ENCODE data around the gene EFCAB5. TPM values are rescaled to one million over a fixed set of nuclear protein-coding genes. Genes with fewer than 3 reads are reported as not detected.

Gene EFCAB5
- total RNA-seq, 1 donor from 2014 or later, result 1.1 TPM

DNA sequence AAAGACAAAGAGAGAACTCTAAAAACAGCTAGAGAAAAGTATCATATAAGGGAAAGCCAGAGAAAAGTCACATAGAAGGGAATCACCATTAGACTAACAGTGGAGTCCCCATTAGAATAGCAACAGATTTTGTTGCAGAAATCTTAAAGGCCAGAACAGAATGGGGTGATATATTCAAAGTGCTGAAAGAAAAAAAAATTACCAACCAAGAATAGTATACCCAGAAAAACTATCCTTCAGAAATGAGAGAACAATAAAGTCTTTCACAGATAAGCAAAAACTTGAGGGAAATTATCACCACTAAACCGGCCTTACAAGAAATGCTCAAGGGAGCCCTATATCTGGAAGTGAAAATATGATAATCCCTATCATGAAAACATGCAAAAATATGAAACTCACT is 123.3 kb downstream of the EFCAB5 start:
- intact Hi-C loops (cut with DNase I), result no loop called here
- H3K4me3 ChIP-seq, result no peak overlapping the region
- H3K27ac ChIP-seq, result no peak overlapping the region
- H3K9me3 ChIP-seq, result peaks cover 11 to 21% of the 10 kb centered on the region in 2 donors
- TF ChIP-seq, protein P1, sequence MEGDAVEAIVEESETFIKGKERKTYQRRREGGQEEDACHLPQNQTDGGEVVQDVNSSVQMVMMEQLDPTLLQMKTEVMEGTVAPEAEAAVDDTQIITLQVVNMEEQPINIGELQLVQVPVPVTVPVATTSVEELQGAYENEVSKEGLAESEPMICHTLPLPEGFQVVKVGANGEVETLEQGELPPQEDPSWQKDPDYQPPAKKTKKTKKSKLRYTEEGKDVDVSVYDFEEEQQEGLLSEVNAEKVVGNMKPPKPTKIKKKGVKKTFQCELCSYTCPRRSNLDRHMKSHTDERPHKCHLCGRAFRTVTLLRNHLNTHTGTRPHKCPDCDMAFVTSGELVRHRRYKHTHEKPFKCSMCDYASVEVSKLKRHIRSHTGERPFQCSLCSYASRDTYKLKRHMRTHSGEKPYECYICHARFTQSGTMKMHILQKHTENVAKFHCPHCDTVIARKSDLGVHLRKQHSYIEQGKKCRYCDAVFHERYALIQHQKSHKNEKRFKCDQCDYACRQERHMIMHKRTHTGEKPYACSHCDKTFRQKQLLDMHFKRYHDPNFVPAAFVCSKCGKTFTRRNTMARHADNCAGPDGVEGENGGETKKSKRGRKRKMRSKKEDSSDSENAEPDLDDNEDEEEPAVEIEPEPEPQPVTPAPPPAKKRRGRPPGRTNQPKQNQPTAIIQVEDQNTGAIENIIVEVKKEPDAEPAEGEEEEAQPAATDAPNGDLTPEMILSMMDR (IDR thresholded peaks at IDR 0.05), result no peak
- H3K36me3 ChIP-seq, result no peaks in the 10 kb centered on the region
- H3K4me1 ChIP-seq, result no peaks in the 10 kb centered on the region
- no peaks in the 10 kb centered on the region for H3K27me3 ChIP-seq
- DNase-seq (ENCODE audit: low spot score in 2 of 2), result no peak

DNA sequence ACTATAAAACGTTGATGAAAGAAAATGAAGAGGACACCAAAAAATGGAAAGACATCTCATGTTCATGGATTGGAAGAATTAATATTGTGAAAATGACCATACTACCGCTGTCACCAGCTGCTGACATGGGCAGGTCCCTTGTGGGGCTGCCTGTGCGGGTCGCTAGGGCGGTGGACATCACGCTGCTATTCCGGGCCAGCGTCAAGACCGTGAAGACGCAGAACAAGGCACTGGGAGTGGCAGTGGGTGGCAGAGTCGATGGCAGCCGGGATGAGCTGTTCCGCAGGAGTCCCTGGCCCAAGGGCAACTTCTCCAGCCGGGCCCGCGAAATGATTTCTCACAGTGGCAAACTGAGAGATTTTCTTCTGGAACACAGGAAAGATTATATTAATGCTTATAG is 127.0 kb downstream of the EFCAB5 start:
- Histone ChIP-seq H3K36me3 (no peaks in the 10 kb centered on the region), H3K4me1 (no peaks in the 10 kb centered on the region), H3K9me3 (peaks cover 11 to 21% of the 10 kb centered on the region in 2 donors), H3K4me3 (no peak overlapping the region), H3K27me3 (no peaks in the 10 kb centered on the region), H3K27ac (no peak overlapping the region)
- DNase-seq (ENCODE audit: low spot score in 2 of 2), result no peak
- intact Hi-C loops (cut with DNase I), result no loop called here
- TF ChIP-seq, protein P1 (IDR thresholded peaks at IDR 0.05), result no peak

DNA sequence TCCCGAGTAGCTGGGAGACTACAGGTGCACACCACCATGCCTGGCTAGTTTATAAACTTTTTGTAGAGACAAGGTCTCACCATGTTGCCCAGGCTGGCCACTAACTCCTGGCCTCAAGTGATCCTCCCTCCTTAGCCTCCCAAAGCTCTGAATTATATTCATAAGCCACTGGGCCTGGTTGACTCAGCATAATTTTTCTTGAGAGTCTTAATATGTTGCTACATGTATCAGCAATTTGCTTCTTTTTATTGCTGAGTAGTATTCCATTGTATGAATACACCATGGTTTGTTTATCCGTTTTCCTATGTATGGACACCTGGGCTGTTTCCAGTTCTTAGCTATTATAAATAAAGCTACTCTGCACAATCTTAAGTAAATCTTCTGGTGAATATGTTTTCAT is 132.8 kb downstream of the EFCAB5 start:
- Histone ChIP-seq H3K27ac (no peak overlapping the region), H3K36me3 (no peaks in the 10 kb centered on the region), H3K4me1 (no peaks in the 10 kb centered on the region), H3K27me3 (no peaks in the 10 kb centered on the region), H3K9me3 (no peaks in the 10 kb centered on the region), H3K4me3 (no peak overlapping the region)
- TF ChIP-seq, protein P1 (IDR thresholded peaks at IDR 0.05), result no peak
- intact Hi-C loops (cut with DNase I), result no loop called here
- DNase-seq (ENCODE audit: low spot score in 2 of 2), result no peak

DNA sequence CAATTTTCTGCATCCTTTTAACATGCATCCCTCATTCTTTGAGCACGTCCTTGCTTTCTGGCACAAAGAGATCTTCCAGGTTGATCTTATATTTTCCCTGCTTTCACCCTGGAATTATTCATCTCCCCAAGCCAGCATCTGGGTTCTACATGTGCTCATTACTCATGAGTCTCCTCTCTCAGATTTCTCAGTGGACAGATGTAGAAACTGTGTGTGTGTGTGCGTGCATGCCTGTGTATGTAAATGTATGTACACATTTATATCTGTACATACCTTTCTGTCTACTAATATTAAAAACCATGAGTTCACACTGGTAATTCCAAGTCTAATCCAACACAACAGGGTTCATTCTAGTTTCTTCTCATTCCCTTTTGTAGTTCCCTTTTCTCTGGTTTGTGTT is 133.3 kb downstream of the EFCAB5 start:
- Histone ChIP-seq H3K4me1 (no peaks in the 10 kb centered on the region), H3K9me3 (no peaks in the 10 kb centered on the region), H3K27me3 (no peaks in the 10 kb centered on the region), H3K27ac (no peak overlapping the region), H3K36me3 (no peaks in the 10 kb centered on the region), H3K4me3 (no peak overlapping the region)
- intact Hi-C loops (cut with DNase I), result no loop called here
- no peak for DNase-seq (ENCODE audit: low spot score in 2 of 2)
- TF ChIP-seq, protein P1 (IDR thresholded peaks at IDR 0.05), result no peak

DNA sequence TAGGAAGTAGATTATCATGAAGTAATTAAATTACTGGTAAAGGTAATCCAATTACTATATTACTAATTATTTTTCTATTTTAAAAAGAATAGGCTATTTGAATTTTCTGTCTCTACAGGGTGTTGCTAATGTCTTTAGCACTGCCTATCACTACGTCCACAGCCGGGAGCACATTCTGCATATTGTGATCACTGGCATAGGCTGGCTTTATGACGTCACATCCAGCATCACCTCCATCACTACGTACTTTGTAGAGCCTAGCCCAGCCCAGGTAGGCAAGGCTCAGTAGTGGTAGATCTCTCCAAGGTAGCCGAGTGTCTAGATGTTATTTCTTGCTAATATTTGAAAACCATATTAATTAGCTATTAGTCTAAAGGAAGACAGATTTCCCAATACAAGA is 141.3 kb downstream of the EFCAB5 start:
- TF ChIP-seq, protein P1 (IDR thresholded peaks at IDR 0.05), result no peak
- Histone ChIP-seq H3K27ac (no peak overlapping the region), H3K36me3 (no peaks in the 10 kb centered on the region), H3K27me3 (no peaks in the 10 kb centered on the region), H3K9me3 (no peaks in the 10 kb centered on the region), H3K4me3 (no peak overlapping the region), H3K4me1 (no peaks in the 10 kb centered on the region)
- intact Hi-C loops (cut with DNase I), result no loop called here
- no peak for DNase-seq (ENCODE audit: low spot score in 2 of 2)

DNA sequence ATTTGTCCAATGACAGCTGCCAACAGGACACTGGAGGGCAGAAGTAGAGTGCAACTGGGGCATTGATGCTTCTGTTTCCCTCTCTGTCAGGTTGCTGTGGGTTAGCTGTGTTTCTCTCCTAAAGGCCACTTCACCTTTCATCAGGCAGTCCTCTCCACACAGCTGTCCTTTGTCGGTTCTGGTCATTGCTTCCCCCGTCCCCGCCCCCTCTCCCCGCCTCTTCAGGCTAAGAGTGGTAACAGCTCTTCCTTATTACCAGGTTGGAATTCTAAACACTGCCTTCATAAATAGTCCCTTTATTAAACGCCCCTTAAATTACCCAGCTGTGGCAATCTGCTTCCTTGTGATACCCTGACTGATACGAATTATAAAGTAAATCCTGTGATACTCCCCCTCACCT is 143.4 kb downstream of the EFCAB5 start:
- Histone ChIP-seq H3K27ac (no peak overlapping the region), H3K36me3 (no peaks in the 10 kb centered on the region), H3K9me3 (no peaks in the 10 kb centered on the region), H3K4me3 (no peak overlapping the region), H3K4me1 (no peaks in the 10 kb centered on the region), H3K27me3 (no peaks in the 10 kb centered on the region)
- no peak for DNase-seq (ENCODE audit: low spot score in 2 of 2)
- TF ChIP-seq, protein P1 (IDR thresholded peaks at IDR 0.05), result no peak
- intact Hi-C loops (cut with DNase I), result no loop called here

Data from ascending aorta (tissue), 2 donors.